HG03460 (cell line): ENCODE data around the gene C5AR1.
"Not testable (repeated sequence)": the region's sequence is repeated elsewhere in the genome, so short reads cannot be mapped to it uniquely, and the experiment has no call there.

ENCODE experiments used
- ATAC-seq: cut with Tn5 transposase; IDR thresholded peaks from one replicate; pipeline ENCODE4 v1.9.1; 2021; ENCODE audit not compliant: unreplicated experiment

Gene C5AR1

DNA sequence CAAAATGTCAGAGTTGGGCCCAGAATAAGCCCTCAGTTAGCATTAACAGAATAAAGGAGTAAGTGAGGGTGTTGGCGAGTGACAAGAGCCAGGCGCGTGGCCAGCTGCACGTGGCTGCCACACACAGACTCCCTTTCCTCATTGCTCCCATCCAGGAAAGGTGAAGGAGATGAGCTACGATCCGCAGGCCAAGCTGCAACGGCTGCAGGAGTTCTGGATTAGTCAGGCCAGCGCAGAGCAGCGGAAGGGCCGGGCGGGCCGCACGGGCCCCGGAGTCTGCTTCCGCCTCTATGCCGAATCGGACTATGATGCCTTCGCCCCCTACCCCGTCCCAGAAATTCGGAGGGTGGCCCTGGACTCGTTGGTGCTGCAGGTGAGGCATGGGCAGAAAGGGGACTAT, 52.7 kb downstream of the C5AR1 start:
- ATAC-seq, result no peak

DNA sequence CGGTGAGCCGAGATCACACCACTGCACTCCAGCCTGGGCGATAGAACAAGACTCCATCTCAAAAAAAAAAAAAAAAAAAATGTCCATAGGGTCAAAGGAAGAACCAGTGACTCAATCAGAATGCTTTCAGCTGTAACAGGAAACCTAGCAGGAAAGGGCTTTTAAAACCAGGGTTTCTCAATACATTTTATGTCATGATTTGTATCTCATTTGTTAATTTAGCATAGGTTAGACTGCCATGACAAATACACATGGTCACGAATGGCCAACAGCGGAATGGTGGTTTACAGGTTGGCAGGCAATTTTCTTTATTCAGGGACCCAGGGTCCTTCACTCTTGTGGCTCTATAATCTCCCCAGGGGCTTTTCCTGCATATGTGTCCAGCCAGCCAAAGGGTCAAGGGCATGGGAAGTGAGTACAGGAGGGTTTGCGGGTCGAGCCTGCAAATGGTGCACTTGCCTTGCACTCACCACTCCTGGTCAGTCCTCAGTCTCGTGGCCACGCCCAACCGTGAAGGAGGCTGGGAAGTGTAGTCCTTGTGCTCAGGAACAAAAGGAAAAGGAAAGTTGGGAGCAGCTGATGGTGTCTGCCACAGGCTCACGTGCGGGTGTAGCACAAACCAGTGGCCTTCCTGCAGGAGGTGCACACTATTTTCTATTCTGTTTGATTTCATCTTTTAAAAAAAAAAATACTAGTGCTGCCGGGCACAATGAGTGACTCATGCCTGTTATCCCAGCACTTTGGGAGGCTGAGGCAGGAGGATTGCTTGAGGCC, 54.3 kb downstream of the C5AR1 start:
- ATAC-seq, result no peak

DNA sequence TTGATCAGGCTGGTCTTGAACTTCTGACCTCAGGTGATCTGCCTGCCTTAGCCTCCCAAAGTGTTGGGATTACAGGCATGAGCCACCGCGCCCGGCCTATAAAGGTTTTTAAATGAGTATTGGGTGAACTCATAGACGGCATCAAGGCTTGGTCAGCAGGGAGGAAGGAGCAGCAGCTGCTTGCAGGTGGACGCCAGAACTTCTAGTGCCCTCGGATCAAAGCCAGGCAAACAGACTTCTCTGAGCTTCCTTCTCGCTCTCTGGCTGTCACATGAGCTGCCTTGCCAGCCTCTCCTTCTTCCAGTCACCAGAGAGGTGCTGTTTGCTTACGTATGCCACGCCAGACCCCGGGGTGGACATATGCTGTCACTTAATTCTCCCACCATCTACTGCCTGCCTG, 55.8 kb downstream of the C5AR1 start:
- ATAC-seq, result not testable (repeated sequence)

DNA sequence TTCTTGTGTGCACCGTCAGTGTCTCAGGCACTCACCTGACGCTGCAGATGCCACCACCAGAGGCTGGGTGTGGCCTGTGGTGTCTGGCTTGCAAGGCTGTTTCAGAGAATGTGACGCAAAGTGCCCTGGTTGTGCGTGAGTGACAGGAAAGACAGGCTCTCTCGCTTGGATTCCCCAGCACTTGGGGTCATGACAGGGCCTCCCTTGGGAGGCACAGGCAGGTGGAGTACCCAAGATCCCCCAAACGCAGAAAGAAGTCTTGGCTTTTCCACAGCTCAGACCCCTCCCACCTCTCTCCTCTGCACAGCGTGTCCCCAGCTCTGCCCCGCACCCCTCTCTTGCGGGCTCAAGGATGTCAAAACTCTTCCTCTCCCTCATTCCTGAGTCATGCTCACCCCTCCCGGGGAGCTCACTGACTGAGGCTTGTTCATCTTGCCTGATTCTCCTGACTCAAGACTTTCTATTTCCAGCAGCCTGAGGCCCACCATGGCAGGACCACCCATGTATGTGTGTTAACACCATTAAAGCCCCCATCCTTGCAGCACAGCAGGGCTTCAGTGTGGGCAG, 60.5 kb downstream of the C5AR1 start:
- ATAC-seq, result no peak

DNA sequence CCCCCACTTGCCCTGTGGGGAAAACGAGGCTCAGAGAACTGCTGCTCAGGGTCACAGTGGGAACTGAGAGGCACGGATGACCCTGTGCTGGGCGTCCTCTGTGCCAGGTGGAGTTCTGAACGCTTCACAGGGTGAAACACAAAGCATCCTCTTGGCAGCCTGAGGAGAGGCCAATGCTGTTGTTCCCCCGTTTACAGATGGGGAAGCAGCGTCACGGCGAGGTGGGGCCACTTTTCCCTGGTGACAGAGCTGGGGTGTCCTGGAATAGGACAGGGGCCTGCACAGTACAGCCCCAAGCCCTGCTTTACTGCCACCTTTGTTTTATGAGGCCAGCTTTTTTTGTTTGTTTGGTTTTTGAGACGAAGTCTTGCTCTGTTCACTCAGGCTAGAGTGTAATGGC, 61.6 kb downstream of the C5AR1 start:
- no peak for ATAC-seq
